ENCODE results near the gene SLC2A9. TPM values are rescaled to one million over a fixed set of nuclear protein-coding genes. Genes with fewer than 3 reads are reported as not detected.

The SLC2A9 gene
- total RNA-seq, 2 experiments from 2014 or later, result 0.77 to 1.6 TPM

DNA sequence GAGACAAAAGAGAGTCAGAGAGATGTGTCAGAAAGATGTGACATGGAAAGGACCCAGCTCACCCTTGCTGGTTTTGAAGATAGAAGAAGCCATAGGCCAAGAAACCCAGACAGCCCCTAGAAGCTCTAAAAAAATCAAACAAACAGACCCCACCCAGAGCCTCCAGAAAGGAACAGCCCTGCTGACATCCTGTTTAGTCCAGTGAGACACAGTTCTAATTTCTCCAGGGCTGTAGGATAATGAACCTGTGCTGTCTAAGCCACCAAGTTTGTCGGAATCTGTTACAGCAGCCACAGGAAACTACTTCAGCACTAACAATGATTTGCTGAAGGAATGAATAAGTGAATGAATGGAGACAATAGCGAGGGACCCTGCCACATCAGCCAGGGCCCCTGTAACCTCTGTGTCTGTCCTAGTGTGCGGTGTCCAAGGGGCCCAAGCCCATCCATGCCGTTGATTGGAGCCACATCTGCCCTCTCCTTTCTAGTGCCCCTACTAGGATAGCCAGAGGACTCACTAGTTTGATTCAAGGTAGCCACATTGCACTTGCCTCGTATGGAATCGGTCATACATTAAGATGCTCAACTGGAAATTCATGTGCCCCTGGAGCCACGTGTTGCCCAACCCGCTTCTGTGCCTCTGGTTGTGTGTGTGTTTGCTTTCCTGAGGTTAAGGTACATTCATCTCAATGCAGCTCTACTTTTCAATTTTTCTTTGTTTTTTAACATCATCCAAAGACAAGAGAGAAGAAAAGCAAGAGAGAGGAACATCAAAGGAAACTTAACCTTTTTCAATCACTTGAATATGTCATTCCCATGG is 32.5 kb upstream of the SLC2A9 start:
- H3K27ac Mint-ChIP-seq, result no peak overlapping the region
- no peak overlapping the region for H3K4me3 Mint-ChIP-seq
- ATAC-seq (ENCODE audit: low read depth) (no peak), DNase-seq (no peak)
- H3K4me1 Mint-ChIP-seq, result peaks cover 3% of the 10 kb centered on the region
- POLR2A ChIA-PET, result no interaction called here
- H3K27me3 Mint-ChIP-seq, result no peaks in the 10 kb centered on the region
- no peaks in the 10 kb centered on the region for H3K9me3 Mint-ChIP-seq
- H3K36me3 Mint-ChIP-seq, result peaks cover 18% of the 10 kb centered on the region

DNA sequence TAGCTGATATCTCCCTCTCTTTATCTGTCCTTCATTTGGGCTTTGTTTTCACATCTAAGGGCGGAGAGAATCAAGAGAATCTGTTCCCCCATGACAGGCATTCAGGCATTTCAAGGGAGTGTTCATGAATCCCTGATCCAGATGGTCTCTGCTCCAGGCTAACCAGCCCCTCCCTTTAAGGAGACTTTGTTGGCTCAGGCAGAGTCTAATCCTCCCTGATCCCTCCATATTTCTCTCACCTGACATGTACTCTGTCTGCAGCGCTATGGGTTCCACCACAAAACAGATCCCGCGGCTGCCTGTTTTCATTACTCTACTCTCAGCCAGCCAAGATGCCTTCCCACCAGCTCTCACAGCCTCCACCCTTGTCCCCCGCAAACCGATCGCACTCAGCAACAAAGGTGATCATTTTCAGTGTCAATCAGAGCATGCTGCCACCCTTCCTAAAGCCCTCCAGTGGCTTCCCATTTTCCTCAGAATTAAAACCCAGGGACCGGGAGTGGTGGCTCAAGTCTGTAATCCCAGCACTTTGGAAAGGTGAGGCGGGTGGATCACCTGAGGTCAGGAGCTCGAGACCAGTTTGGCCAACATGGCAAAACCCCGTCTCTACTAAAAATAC is 30.3 kb upstream of the SLC2A9 start:
- Mint-ChIP-seq H3K36me3 (peaks cover 9% of the 10 kb centered on the region), H3K27ac (no peak overlapping the region), H3K27me3 (no peaks in the 10 kb centered on the region), H3K9me3 (no peaks in the 10 kb centered on the region), H3K4me3 (no peak overlapping the region), H3K4me1 (peaks cover 13% of the 10 kb centered on the region)
- DNase-seq, result no peak
- POLR2A ChIA-PET, result no interaction called here
- ATAC-seq (ENCODE audit: low read depth), result no peak

DNA sequence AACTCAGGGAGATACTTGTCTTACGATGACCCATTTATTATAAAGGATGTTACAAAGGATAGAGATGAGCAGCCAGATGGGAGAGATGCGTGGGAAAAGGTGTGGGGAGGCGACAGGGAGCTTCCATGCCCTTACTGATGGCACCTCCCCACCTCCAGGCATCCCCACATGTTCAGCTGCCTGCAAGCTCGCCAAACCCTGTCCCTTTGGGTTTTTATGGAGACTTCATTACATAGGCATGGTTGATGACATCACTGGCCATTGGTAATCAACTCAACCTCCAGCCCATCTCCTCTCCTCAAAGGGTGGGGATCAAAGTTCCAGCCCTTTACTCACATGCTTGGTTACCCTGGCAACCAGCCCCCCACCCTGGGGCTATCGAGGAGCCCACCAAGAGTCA is 29.4 kb upstream of the SLC2A9 start:
- Mint-ChIP-seq H3K27me3 (no peaks in the 10 kb centered on the region), H3K4me1 (peaks cover 13% of the 10 kb centered on the region), H3K4me3 (no peak overlapping the region), H3K9me3 (no peaks in the 10 kb centered on the region), H3K36me3 (peaks cover 6% of the 10 kb centered on the region), H3K27ac (no peak overlapping the region)
- POLR2A ChIA-PET, result no interaction called here
- no peak for ATAC-seq (ENCODE audit: low read depth)
- no peak for DNase-seq

DNA sequence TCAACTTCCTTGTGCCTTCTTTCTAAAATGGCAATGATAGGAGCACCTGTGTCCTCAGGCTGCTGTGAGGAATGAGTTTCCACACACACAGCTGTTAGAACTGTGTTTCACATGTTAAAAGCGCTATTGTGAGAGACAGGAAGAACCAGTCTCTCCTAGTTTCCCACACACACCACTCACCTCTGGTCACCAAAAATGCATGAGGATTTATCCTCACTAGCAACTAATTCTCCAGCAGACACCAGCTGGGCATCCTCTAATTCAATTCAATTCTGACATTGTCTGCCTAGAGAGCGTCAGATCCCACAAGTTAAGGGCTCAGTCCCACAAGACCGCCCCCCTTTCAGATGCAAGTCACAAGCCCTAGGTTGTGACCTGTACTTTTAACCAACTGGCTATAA is 29.0 kb upstream of the SLC2A9 start:
- Mint-ChIP-seq H3K27me3 (no peaks in the 10 kb centered on the region), H3K4me3 (no peak overlapping the region), H3K9me3 (no peaks in the 10 kb centered on the region), H3K27ac (no peak overlapping the region), H3K4me1 (peaks cover 13% of the 10 kb centered on the region), H3K36me3 (peaks cover 5% of the 10 kb centered on the region)
- POLR2A ChIA-PET, result no interaction called here
- DNase-seq (no peak), ATAC-seq (ENCODE audit: low read depth) (no peak)

DNA sequence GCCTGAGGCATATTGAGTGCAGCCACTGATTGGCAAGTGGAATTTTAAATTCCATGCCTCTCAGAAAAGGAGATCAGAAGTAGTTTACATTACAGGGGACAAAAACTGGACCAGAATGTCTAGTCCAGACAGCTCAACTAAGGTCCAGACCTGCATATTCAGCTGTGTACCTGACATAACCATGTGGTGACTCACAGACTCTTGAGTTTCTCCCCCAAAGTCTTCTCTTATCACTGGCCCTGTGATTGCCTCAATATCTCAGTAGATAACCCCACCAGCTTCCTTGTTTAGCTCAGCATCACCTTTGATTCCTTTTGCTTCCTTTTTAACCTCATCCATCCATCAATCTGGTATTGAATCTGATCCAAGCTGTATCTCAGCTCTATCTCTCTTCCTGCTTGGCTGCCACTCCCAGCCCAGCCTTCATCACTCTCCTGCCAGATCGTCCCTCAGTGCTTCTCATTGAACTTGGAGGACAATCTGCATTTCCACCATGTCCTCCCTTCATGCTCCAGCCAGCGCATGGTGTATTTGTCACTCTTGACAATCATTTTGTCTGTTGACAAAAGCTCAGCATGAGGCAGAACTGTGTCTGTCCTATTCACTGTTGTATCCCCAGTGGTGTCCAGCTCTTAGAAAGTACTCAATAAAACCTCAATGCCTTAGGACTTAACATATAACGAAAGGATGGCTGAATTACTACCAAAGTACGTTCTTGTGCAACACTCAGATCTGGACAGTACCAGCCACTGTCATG is 27.8 kb upstream of the SLC2A9 start:
- Mint-ChIP-seq H3K27ac (no peak overlapping the region), H3K27me3 (no peaks in the 10 kb centered on the region), H3K9me3 (no peaks in the 10 kb centered on the region), H3K4me1 (peaks cover 15% of the 10 kb centered on the region), H3K36me3 (peaks cover 5% of the 10 kb centered on the region), H3K4me3 (no peak overlapping the region)
- DNase-seq (no peak), ATAC-seq (ENCODE audit: low read depth) (no peak)
- POLR2A ChIA-PET, result interaction anchor here (1.1 kb wide), 1 partner anchor 68 kb away, joined by 5 read pairs; the partner anchor contains the start of gene WDR1

DNA sequence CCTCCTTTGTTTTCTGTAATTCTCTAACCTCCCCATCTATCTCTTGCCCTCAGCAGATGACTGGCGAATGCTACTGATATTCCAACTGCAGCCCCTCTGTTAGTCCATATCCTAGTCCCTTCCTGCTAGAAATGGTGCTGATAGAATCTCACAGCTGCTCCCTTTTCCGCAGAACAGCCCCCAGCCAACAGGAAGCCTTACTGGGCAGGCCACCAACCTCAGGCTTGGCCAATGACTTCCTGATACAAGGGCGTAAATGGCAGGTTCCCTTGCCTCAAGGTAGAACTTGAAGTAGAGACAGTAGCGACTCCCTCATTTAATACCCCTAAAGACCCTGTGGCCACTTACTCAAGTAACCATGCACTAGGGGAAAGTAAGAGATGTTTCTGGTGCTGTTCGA is 26.7 kb upstream of the SLC2A9 start:
- peak overlapping the region; percentile 15 for H3K4me3 Mint-ChIP-seq
- H3K4me1 Mint-ChIP-seq, result peaks cover 15% of the 10 kb centered on the region
- ATAC-seq (ENCODE audit: low read depth), result peak; percentile 82
- H3K27ac Mint-ChIP-seq, result no peak overlapping the region
- no peaks in the 10 kb centered on the region for H3K9me3 Mint-ChIP-seq
- POLR2A ChIA-PET, result interaction anchor here (1.4 kb wide), 1 partner anchor 24 kb away, joined by 3 read pairs; no protein-coding TSS in a partner anchor
- no peak for DNase-seq
- H3K36me3 Mint-ChIP-seq, result peaks cover 5% of the 10 kb centered on the region
- H3K27me3 Mint-ChIP-seq, result no peaks in the 10 kb centered on the region

DNA sequence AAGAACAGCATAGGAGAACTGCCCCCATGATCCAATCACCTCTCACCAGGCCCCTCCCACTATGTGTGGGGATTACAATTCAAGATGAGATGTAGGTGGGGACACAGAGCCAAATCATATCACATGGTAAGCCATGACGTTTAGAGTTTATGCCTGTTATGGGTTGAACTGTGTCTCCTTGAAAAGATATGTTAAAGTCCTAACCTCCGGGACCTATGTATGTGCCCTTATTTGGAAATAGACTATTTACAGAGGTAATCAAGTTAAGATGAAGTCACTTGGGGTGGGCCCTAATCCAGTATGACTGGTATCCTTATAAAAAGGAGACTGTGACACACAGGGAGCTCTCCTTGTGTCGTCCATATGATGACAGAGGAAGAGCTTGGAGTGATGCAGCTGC is 25.2 kb upstream of the SLC2A9 start:
- Mint-ChIP-seq H3K27me3 (peaks cover 6% of the 10 kb centered on the region), H3K4me1 (peaks cover 15% of the 10 kb centered on the region), H3K4me3 (no peak overlapping the region), H3K27ac (no peak overlapping the region), H3K9me3 (peaks cover 7% of the 10 kb centered on the region), H3K36me3 (peaks cover 12% of the 10 kb centered on the region)
- POLR2A ChIA-PET, result interaction anchor here (0.7 to 1.4 kb wide), 2 partner anchors 26 to 398 kb away, joined by 3 to 6 read pairs; no protein-coding TSS in a partner anchor
- no peak for DNase-seq
- ATAC-seq (ENCODE audit: low read depth), result no peak

DNA sequence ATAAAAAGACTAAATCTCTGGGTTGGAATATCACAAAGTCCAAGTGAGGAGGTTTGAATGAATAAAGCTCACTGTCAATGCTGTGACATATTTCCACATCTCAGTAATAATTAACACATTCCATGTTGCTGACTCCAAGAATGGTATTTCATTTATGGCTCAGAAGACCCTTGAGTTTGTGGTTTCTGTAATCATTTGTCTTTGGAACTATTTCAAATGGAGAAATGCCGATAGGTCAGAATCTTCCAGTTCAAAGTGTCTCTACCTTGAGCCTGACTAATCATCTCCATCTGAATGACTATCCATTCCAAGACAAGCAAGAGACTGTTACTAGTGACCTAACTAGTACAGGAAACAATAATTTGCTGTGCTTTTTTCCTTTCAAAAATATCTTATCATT is 24.2 kb upstream of the SLC2A9 start:
- Mint-ChIP-seq H3K9me3 (peaks cover 7% of the 10 kb centered on the region), H3K27me3 (peaks cover 6% of the 10 kb centered on the region), H3K4me1 (peaks cover 15% of the 10 kb centered on the region), H3K27ac (no peak overlapping the region), H3K36me3 (peaks cover 12% of the 10 kb centered on the region), H3K4me3 (no peak overlapping the region)
- POLR2A ChIA-PET, result no interaction called here
- DNase-seq (no peak), ATAC-seq (ENCODE audit: low read depth) (no peak)

DNA sequence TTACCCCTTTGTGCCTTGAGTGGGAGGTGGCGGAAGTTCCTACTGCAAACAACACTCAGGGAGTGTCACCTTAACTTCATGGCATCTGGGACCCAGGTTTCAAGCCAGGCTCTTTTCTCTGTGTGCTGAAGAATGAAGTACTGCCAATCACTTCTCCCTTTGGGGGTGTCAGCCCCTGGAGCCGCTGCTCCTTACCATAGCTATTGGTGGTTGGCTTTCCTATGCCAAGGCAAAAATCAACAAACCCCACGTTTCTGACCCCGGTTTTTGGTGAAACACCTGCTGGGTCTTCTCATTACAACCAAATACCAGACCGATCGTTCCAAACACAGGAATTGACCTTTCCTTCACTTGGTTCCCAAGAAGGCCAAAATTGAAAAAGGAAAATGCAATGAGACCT is 19.7 kb upstream of the SLC2A9 start:
- Mint-ChIP-seq H3K4me3 (no peak overlapping the region), H3K36me3 (peaks cover 7% of the 10 kb centered on the region), H3K27me3 (peaks cover 6% of the 10 kb centered on the region), H3K9me3 (peaks cover 7% of the 10 kb centered on the region), H3K4me1 (peaks cover 1% of the 10 kb centered on the region), H3K27ac (no peak overlapping the region)
- POLR2A ChIA-PET, result no interaction called here
- no peak for DNase-seq
- ATAC-seq (ENCODE audit: low read depth), result no peak

DNA sequence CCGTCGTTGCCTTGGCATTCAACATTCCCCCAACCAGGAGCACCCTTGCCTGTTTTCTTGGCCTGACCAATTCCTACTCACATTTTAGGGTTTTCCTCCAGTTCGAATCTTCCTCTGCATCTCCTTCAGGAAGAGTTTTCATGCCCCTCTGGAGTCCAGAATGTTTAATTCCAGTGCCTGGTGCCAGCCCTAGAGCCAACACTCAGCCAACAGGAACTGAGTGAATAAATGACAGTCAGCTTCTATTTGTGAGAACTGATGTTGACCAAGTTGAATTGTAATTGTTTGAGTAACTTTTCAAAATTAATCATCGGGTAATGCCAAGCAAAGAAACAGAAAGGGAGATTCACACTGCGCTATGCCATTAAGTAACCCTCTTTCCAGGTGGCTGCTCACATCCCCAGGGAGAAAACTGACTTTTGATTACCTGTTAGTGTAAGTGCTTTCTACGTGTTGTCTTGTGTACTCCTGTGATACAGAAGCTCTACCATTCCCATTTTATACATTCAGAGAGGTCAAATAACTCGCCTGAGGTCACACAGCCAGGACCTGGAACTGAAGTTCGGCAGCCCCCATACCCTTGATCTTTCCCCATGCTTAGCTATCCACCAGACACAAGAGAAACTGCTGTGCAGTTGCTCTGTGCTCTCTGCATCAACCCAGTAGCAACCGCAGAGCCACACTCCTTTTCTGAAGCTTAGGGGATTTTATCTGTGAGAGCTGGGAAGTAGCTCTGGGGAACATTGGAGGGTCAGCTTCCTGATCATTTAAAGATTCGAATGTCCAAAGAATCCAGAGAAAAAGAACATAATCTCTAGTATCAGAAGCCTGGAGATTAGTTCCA is 19.0 kb upstream of the SLC2A9 start:
- DNase-seq (no peak), ATAC-seq (ENCODE audit: low read depth) (no peak)
- POLR2A ChIA-PET, result no interaction called here
- H3K4me3 Mint-ChIP-seq, result no peak overlapping the region
- peaks cover 7% of the 10 kb centered on the region for H3K9me3 Mint-ChIP-seq
- H3K27me3 Mint-ChIP-seq, result peaks cover 6% of the 10 kb centered on the region
- H3K36me3 Mint-ChIP-seq, result peaks cover 7% of the 10 kb centered on the region
- H3K4me1 Mint-ChIP-seq, result peaks cover 1% of the 10 kb centered on the region
- H3K27ac Mint-ChIP-seq, result no peak overlapping the region

DNA sequence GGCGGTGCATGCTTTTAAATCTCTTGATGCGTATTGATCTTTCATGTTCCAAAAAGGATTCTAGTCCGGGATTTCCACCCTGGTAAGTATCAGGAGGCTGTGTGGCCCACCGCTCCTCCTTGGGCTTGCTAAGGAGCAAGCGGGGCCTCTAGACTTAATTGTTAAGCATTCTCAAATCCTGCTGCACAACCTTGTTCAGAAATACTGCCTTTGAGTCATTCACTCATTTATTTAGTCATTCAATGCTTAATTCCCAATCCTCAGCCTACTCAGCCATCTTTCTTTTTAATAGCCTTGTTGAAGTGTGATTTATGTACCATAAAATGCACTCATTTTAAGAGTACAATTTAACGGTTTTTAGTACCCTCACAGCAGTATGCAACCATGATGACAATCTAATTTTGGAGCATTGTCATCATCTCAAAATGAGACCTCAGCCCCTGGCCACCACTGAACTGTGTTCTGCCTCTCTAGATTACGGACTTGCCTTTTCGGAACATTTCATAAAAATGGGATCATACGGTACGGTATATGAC is 15.6 kb upstream of the SLC2A9 start:
- no peaks in the 10 kb centered on the region for H3K27me3 Mint-ChIP-seq
- H3K27ac Mint-ChIP-seq, result no peak overlapping the region
- no peak overlapping the region for H3K4me3 Mint-ChIP-seq
- no peaks in the 10 kb centered on the region for H3K9me3 Mint-ChIP-seq
- no peak for DNase-seq
- no peak for ATAC-seq (ENCODE audit: low read depth)
- peaks cover 18% of the 10 kb centered on the region for H3K4me1 Mint-ChIP-seq
- H3K36me3 Mint-ChIP-seq, result no peaks in the 10 kb centered on the region
- POLR2A ChIA-PET, result no interaction called here

DNA sequence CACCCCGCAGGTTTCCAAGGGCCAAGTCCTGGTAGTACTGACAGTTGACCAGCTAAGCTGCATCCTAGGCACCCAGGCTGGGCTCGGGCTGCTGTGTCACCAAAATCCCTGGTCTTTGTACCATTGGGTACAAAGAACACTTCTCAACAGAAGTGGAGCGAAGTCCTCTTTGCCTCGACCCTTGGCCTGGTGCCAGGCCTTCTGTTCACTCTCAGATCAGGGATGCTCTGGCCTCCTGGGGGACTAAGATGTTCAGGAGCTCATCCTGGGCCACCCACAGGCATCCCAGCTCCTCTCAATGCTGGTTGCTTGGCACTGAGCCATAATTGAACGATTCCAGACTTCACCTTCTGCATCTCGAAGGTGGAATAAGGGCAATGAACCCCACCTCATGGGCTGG is 13.8 kb upstream of the SLC2A9 start:
- no peak for ATAC-seq (ENCODE audit: low read depth)
- no peak for DNase-seq
- H3K27ac Mint-ChIP-seq, result no peak overlapping the region
- peaks cover 18% of the 10 kb centered on the region for H3K4me1 Mint-ChIP-seq
- H3K27me3 Mint-ChIP-seq, result no peaks in the 10 kb centered on the region
- H3K4me3 Mint-ChIP-seq, result no peak overlapping the region
- no peaks in the 10 kb centered on the region for H3K9me3 Mint-ChIP-seq
- no peaks in the 10 kb centered on the region for H3K36me3 Mint-ChIP-seq
- POLR2A ChIA-PET, result no interaction called here

DNA sequence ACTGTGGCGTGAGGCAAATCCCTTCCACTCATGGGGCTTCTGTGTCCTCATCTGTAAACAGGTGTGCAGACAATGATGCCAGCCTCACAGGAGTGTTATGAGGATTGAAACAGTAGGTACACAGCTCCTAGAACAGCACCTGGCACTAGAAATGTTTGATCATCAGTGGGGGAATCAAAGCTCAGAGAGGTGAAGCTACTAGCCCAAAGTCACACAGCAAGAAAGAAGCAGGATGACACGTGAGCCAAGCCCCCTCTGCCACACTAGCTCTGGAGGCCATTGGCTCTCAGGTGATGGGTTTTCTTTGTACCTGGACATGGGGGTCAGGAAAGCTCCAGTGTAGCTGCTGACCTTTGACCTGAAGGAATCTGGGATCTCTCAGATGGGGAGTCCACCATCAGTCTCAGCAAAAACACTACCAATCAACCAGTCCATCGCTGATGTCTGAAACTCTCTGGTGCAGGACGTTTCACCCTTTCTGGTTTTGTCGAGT is 13.4 kb upstream of the SLC2A9 start:
- POLR2A ChIA-PET, result no interaction called here
- no peaks in the 10 kb centered on the region for H3K9me3 Mint-ChIP-seq

More for the DNA sequence above, 13.4 kb upstream of the SLC2A9 start:
- DNase-seq (no peak), ATAC-seq (ENCODE audit: low read depth) (no peak)
- Mint-ChIP-seq H3K4me1 (peaks cover 18% of the 10 kb centered on the region), H3K36me3 (no peaks in the 10 kb centered on the region), H3K27me3 (no peaks in the 10 kb centered on the region), H3K4me3 (no peak overlapping the region), H3K27ac (no peak overlapping the region)
